HG03354 (cell line): ENCODE results near the gene CREG1.

Source experiments
- ATAC-seq: cut with Tn5 transposase; IDR thresholded peaks from one replicate; pipeline ENCODE4 v1.9.1; 2021; ENCODE audit warnings: mild to moderate bottlenecking; ENCODE audit not compliant: unreplicated experiment, poor library complexity, severe bottlenecking

The CREG1 gene

DNA sequence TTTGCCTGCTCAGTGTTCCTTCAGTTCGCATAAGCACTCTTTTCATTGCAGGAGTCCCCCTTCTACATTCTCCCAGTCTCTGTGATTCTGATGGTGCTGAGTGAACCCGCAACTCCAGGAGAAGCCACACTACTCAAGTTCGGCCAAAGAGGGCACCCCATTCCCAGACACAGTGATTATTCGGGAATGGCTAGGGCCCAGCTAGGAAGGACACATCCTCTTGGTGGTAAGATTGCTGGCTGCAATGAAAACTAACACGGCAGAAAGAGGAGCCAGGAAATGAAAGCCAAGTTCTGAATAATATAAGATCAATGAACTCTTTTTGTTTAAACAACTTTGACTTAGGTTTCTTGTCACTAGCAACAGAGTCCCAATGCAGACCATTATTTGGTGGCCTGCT is 14.9 kb downstream of the CREG1 start:
- no peak for ATAC-seq

DNA sequence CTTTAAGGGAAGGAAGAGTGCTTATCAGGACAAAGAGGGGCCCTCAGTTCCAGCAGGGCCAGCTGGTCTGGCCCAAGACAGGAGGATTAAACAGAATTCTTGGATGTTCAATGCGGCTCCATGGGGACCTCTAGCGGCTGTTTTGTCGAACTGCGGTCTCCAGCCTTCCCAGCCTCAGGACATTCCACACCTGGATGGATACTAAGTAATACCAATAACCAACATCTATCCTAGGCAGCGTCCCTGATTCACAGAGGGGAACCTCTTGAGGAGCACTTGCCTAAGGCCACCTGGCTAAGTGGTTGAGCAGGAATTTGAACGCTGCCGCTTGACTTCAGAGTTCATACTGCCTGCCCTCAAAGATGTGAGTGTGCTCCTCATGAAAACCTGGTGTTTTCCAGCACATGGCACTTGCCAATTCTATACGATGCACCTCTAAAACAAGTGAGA is 19.7 kb downstream of the CREG1 start:
- peak; percentile 74 for ATAC-seq

DNA sequence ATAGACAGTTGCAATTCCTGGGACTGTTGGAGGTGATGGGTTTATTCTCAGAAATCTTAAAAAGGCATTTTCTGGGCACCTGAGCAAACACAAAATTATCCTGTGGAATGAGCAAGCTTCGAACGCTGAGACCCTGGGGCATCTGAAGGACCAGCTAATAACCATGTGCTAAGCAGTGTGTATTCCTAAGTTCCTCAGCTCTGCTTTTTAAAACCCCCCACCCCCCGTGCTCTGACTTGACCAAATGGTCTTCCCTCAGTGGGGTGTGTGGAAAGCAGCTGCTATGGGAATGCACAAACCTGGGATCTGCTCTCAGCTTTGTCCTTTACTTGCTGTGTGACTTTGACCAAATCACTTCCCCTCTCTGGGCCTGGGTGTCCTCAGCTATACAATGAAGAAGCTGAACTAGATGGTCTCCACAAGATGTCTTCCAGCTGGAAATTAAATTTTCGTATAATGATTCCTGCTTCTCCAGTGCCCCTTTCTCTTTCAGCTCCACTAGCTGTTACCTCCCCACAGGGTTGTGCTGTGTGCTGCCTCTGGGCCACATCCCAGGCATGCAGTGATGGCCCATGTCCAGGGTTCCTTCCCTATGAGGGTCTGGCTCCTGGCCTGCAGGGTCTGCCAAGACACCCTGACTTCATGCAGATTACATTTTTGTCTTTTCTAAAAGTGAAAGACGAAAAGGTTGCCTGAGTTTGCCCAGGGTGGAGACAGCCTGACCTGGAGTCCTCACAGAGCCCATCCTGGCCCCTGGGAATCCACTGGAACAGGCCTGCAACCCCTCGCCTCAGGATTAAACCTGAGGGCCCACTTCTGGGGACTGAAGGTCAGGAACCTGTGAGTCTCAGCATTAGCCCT is 20.4 kb downstream of the CREG1 start:
- ATAC-seq, result no peak

DNA sequence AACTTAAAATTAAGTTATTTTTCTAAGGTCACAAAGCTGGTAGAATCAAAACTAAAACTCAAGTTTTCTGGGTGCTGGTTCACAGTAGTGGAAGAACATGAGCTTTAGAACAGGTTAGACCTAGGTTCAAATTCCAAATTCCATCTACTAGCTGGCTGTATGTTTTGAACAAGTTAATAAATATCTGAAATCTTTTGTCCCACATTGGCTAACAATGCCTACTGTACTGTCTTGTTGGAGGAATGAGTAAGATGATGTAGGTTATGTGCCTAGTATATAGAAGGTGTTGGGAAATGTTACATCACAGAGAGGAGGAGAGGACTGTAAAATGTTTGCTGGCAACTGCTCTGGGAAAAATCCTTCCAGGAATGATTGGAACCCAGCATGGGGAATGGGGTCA is 21.2 kb downstream of the CREG1 start:
- ATAC-seq, result no peak

DNA sequence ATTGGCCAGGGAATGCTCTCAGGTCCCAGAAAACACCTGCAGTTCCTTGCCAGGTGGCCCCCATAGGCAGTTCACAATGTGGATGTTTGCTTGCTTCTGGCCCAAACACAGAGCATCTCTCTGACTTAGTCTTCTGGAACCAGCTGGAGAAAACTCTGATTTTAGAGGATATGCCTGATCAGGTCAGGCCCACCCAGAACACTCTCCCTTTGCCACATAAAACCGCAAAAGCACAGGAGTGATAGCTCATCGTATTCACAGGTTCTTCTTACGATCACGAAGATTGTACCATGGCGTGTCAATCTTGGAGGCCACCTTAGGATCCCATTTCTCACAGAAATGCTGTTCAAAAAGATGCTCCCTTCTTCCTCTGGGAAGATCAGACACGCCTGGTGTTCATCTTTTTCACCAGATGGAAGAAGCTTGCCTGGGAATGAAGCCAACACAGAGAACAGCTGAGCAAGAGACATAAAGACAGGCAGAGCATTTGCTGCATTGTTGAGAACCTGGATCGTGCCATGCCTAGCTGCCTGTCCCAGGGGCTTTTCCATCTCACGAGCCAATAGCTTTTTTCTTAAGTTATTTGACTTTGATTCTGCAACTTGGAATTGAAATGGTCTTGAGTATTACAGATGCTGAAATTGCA is 23.6 kb downstream of the CREG1 start:
- no peak for ATAC-seq

GRCh38 chr1:167528057-167528728 is 25.4 kb downstream of the CREG1 start:
- ATAC-seq, result no peak

GRCh38 chr1:167526667-167527383 is 26.7 kb downstream of the CREG1 start:
- ATAC-seq, result no peak

DNA sequence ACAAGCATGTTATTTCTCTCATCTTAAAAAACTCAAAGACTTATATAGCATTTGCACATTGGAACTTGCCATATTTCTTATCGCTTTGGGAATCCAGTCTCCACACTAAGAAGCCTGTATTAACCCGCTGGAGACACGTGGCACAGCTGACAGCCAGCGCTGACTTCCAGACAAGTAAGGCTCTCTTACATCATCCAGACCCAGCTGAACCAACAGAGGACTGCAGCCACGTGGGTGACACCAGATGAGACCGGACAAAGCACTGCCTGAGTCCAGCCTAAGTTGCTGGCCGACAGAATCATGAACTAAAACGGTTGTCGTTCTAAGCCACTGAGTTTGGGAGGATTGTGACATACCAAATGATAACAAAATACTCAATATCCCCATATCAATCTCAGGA is 28.9 kb downstream of the CREG1 start:
- ATAC-seq, result no peak

- ATAC-seq, result no peak
These were observed 31.3 kb downstream of the CREG1 start for GRCh38 chr1:167522246-167522645.

DNA sequence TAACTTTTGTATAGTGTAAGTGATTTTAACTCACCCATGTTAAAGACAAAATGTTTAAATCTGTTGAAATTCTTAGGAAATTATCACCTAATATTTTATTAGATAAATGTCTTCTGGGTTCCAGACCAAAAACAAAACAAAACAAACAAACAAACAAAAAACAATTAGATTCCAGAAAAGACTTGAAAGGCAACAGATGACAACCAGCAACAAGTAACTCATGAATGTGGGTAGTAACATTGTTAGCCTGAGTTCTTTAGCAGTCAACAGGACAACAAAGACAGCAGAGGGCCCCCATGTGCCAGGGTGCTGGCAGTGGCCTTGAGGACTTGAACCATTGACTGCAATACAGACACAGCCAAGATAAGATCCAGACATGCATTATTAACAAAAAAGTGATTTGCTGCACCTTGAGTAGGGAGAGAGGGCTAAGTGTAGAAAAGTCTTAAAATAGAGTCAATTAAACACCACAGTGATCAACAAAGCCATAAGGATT is 32.8 kb downstream of the CREG1 start:
- no peak for ATAC-seq

DNA sequence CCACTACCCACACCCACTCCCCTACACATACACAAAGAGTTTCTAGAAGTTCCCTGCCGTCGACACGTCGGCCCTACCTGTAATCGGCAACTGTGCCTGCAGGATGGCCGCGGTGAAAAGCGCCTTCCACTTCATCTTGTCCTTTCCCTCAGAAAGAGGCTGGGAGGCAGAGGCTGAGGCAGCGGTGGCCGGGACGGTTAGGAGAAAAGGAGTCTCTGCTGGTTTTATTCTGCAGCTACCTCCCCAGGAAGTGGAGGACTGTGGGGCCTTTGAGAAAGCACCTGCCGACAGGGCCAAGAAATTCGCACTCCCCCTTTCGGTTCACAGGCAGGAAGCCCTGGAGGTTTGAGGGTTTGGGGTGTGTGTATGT is 35.2 kb downstream of the CREG1 start, which contains the start of gene CD247:
CD247 (minus strand) TSS at position 199 of the 370 bp plus-strand sequence; CDS start at position 135, 64 bp downstream.
- ATAC-seq, result no peak

DNA sequence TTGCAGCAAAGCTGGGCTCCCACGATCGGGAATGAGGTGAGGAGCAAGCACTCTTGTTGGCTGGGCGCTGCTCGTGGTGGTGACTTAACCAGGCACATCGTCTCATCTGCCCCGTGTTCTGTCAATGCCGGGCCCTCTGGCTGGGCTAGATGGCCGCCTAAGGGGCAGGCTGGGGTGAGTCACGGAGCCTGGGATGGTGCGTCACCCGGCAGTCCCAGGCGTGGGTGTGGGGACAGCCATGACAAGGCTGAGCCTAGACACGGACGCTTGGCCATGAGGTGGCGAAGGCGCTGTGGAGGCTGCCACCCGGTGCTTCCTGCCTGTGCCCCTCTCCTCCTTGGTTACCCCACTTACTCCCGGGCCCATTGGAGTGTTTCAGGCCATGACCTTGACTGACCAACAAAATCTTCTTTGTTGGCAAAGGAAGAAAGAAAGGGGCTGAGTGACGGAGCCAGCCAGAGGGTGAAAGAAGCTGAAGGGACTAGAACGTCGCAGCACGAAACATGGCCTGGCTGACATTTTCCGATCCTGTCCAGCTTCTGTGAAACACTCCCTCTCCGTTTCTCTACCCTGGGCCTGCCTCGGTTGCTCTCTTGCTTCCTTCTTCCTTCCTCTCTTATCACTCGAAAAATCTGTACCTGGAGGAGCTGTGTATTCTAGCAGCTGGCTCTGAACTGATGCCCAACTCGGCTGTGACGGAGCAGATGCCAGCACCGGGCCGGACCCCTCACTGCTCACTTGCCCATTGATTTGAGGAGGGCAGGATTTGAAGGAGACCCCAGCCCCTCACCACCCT is 35.8 kb downstream of the CREG1 start:
- no peak for ATAC-seq

DNA sequence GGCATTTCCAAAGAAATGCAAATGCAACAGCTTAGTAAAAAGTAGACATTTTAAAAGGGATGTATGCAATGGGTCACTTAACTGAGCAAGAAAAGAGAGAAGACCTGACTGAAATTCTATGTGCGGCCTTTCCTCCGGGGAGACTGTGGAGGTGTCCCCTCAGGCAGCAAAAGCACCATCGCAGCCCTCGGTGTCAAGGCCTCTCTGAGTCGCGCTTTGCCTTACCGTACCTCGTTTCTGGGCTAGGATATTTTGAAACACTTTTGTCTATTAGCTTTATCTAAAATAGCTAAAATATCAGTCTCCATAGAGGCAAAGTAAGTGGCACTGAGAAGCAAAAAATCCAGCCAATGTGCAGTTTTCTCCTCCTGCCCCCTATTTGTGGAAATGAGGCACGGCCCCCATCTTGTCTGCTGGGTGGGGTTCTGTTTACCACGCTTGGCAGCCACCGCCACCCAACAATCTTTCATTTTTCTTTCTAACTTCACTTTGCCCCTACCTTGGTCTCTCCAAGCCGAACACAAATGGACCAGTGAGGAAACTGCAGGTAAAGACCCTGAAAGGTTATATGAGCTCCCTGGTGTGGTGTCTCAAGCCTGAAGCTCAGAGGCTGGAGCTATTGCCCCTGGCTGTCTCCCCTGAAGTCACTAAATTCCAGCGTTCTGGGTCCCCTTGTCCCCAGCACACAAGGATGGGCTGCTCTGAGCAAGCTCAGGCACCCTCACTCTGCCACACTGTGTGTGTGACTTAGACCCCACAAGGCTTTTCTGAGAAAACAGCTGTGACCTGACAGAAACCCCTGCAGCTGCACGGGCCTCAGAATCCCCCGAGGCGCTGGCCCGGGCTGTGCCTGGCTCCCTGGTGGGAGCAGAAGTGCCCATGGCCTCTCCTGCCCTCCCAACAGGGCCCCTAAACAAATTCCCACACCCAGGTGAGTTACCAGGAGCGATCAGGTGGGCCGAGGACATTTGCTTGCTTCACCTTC is 36.9 kb downstream of the CREG1 start:
- ATAC-seq, result no peak

GRCh38 chr1:167515893-167516321 is 37.7 kb downstream of the CREG1 start:
- no peak for ATAC-seq

DNA sequence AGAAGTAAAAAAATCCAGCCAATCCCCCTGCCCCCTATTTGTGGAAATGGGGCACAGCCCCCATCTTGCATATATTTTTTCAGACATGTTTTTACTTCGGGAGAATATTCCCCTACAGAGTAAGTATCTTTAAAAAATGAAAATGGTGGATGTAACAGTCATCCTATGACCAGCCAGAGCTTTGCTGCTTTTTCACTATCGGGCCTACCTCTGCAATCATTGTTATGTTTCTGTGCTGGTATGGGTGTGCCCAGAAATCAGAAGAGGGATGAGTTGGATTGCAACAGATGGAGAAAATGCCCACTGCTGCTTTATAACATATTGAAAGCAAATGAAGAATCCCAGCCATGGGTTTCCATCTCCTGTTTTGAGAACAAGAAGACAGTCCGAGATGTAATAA is 38.1 kb downstream of the CREG1 start:
- ATAC-seq, result no peak

DNA sequence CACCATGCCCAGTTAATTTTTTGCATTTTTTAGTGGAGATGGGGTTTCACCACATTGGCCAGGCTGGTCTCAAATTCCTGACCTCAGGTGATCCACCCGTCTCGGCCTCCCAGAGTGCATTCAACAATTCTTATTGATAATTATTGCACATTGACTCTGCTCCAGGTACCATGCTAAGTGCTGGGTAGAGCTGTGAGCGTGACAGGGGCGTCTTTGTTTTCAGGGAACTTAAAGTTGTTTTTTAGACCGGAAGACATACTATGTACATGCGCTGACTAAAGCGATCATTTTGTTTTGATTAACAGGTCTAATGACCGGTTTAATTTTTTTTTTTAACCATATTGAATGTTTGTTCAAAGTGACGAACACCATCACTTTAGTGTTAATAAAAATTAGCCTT is 39.3 kb downstream of the CREG1 start:
- no peak for ATAC-seq

DNA sequence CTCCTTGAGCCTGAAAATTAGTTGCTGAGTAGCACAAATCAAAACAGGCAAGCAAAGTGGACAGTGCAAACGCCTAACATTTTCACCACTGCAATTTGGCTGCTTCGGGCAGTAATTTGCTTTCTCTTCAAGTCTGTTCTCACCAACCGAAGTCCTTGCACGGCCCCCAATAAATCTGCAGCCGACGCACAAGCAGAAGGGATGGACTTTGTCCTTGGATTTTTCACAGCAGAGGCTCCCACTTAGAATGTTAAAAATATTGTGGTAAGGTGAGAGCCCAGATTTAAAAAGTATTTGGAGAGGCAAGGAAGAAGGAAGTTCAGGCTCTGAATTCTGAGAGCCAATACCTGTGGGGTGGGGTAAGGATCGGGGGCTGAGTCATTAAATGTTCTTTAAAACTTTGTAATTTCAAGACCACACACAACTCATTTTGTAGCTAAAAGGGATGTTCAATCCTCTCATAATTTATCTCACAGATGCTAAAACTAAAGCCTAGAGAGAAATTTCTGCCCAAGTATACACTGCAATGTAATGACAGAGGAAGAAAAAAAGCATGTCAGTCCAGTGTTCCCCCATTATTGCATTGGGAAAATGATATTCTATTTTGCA is 41.4 kb downstream of the CREG1 start:
- no peak for ATAC-seq
